SK-N-SH (cell line): ENCODE data around the gene EBF3. TPM values are rescaled to one million over a fixed set of nuclear protein-coding genes. Genes with fewer than 3 reads are reported as not detected.

Experiments used
- CTCF ChIA-PET: fragments of 300-600, 350-600 bp; formaldehyde crosslinking; extraction: SDS; loops from one replicate; lab custom pipeline; 2021; lab: Yijun Ruan, JAX
- POLR2A ChIA-PET: fragments of 350-600 bp; sonication (Branson Sonifier 250); formaldehyde crosslinking; extraction: SDS; loops from one replicate; lab custom pipeline; 2020; ENCODE audit warnings: antibody characterized with exemption, inconsistent platforms; lab: Yijun Ruan, JAX
- DNase-seq: peaks from one replicate; pipeline ENCODE4 v3.0.0; 2012
- H2AFZ ChIP-seq: fragments of 200-600 bp; sonication (generic); 2 replicates; pipeline ENCODE4 v1.8.1; 2016; ENCODE audit warnings: antibody characterized with exemption, mild to moderate bottlenecking, low read depth
- H3F3A ChIP-seq: fragments of 200-600 bp; sonication (generic); replicated peaks from 2 replicates; pipeline ENCODE3; 2016; ENCODE audit warnings: antibody characterized with exemption, mild to moderate bottlenecking; ENCODE audit not compliant: insufficient read depth
- H3K27ac ChIP-seq, 2 experiments: fragments of 200-500 bp in 1 of 2; fragments of 200-600 bp in 1 of 2; sonication (Bioruptor generic) in 1 of 2; sonication (generic), shearing (Covaris generic) in 1 of 2; 2 replicates each; pipeline versions ENCODE4 v1.5.1 to v1.6.1; 2014 to 2016; ENCODE audit warnings: low read depth in 2 of 2, inconsistent platforms in 1 of 2, low read length in 1 of 2, mild to moderate bottlenecking in 1 of 2, mixed read lengths in 1 of 2
- H3K27me3 ChIP-seq: fragments of 200-600 bp; sonication (generic), shearing (Covaris generic); 2 replicates; pipeline ENCODE4 v1.6.1; 2016; ENCODE audit warnings: mixed run types; ENCODE audit not compliant: insufficient read depth
- H3K36me3 ChIP-seq, 2 experiments: fragments of 200-500 bp in 1 of 2; fragments of 200-600 bp in 1 of 2; sonication (Bioruptor generic) in 1 of 2; sonication (generic) in 1 of 2; replicated peaks in 1 of 2; 2 replicates each; pipeline versions ENCODE3 to v1.5.1; 2014 to 2016; ENCODE audit warnings: low read length in 1 of 2, mild to moderate bottlenecking in 1 of 2; ENCODE audit not compliant: insufficient read depth in 2 of 2, control insufficient read depth in 1 of 2
- H3K4me1 ChIP-seq, 2 experiments: fragments of 200-500 bp in 1 of 2; fragments of 200-600 bp in 1 of 2; sonication (Bioruptor generic) in 1 of 2; sonication (generic), shearing (Covaris generic) in 1 of 2; 2 replicates each; pipeline versions ENCODE4 v1.5.1 to v1.6.1; 2014 to 2016; ENCODE audit warnings: low read depth in 1 of 2, low read length in 1 of 2, mixed run types in 1 of 2; ENCODE audit not compliant: insufficient read depth in 2 of 2, control insufficient read depth in 1 of 2
- H3K4me2 ChIP-seq: fragments of 200-600 bp; sonication (generic), shearing (Covaris generic); 2 replicates; pipeline ENCODE4 v1.6.1; 2017; ENCODE audit warnings: mixed run types
- H3K4me3 ChIP-seq, 2 experiments: fragments of 200-500 bp in 1 of 2; fragments of 200-600 bp in 1 of 2; sonication (Bioruptor generic) in 1 of 2; sonication (generic), shearing (Covaris generic) in 1 of 2; 2 replicates each; pipeline versions ENCODE4 v1.5.1 to v1.8.1; 2014 to 2016; ENCODE audit warnings: low read depth in 2 of 2, inconsistent platforms in 1 of 2, low read length in 1 of 2, mild to moderate bottlenecking in 1 of 2, mixed read lengths in 1 of 2, moderate library complexity in 1 of 2
- H3K79me2 ChIP-seq: fragments of 200-600 bp; sonication (generic); 2 replicates; pipeline ENCODE4 v1.8.1; 2017; ENCODE audit warnings: mild to moderate bottlenecking; ENCODE audit not compliant: insufficient read depth
- H3K9ac ChIP-seq: fragments of 200-600 bp; sonication (generic); 2 replicates; pipeline ENCODE4 v1.6.1; 2017; ENCODE audit warnings: mixed run types
- H3K9me2 ChIP-seq: fragments of 200-600 bp; sonication (generic); 2 replicates; pipeline ENCODE4 v1.6.1; 2017; ENCODE audit warnings: mixed run types
- H3K9me3 ChIP-seq: fragments of 200-600 bp; sonication (generic); 2 replicates; pipeline ENCODE4 v1.6.1; 2017; ENCODE audit warnings: mixed run types, mild to moderate bottlenecking, moderate library complexity
- H4K20me1 ChIP-seq: fragments of 200-600 bp; sonication (generic); 2 replicates; pipeline ENCODE4 v1.6.1; 2017; ENCODE audit warnings: mild to moderate bottlenecking, mixed run types; ENCODE audit not compliant: insufficient read depth
- CHD2 ChIP-seq: fragments of 150-350 bp; IDR thresholded peaks from 2 replicates; pipeline ENCODE4 v1.6.1; 2018; ENCODE audit warnings: low read length; ENCODE audit not compliant: partially characterized antibody
- CTCF ChIP-seq: fragments of 200-600 bp; sonication (generic); IDR thresholded peaks from 2 replicates; pipeline ENCODE4 v1.6.1; 2017; ENCODE audit warnings: antibody characterized with exemption, mild to moderate bottlenecking, moderate library complexity
- ELF1 ChIP-seq: IDR thresholded peaks from 2 replicates; pipeline ENCODE4 v1.4.0; 2012
- EZH2phosphoT487 ChIP-seq: fragments of 200-600 bp; sonication (generic); IDR thresholded peaks from 2 replicates; pipeline ENCODE4 v1.6.1; 2017; ENCODE audit warnings: low read depth, mixed run types, mild to moderate bottlenecking, antibody characterized with exemption, moderate library complexity, borderline replicate concordance
- GATA2 ChIP-seq: sonication (generic); formaldehyde crosslinking; IDR thresholded peaks from 2 replicates; pipeline ENCODE4 v1.5.0; 2020; ENCODE audit warnings: mild to moderate bottlenecking, missing genetic modification reagents
- MEF2A ChIP-seq: IDR thresholded peaks from 2 replicates; pipeline ENCODE4 v1.4.0; 2012; ENCODE audit warnings: low read depth, borderline replicate concordance
- NRF1 ChIP-seq: IDR thresholded peaks from 2 replicates; pipeline ENCODE4 v1.6.1; 2012; ENCODE audit warnings: low read depth, mild to moderate bottlenecking, low read length
- PBX3 ChIP-seq: IDR thresholded peaks from 2 replicates; pipeline ENCODE4; 2012
- POLR2AphosphoS5 ChIP-seq: IDR thresholded peaks from 2 replicates; pipeline ENCODE4 v1.6.1; 2012; ENCODE audit warnings: low read depth, low read length
- RCOR1 ChIP-seq: fragments of 150-350 bp; IDR thresholded peaks from 2 replicates; pipeline ENCODE4 v1.6.1; 2017; ENCODE audit warnings: antibody characterized with exemption, low read length
- REST ChIP-seq: IDR thresholded peaks from 2 replicates; pipeline ENCODE4 v1.6.1; 2012; ENCODE audit warnings: mild to moderate bottlenecking, low read depth, low read length, moderate library complexity
- RXRA ChIP-seq: IDR thresholded peaks from 2 replicates; pipeline ENCODE4 v1.4.0; 2012; ENCODE audit warnings: low read depth, mild to moderate bottlenecking, borderline replicate concordance
- SMC3 ChIP-seq: IDR thresholded peaks from 2 replicates; pipeline ENCODE4 v1.6.1; 2012; ENCODE audit warnings: low read depth, low read length, improper control_type of control experiment
- TAF1 ChIP-seq: IDR thresholded peaks from 2 replicates; pipeline ENCODE4 v1.6.1; 2012; ENCODE audit warnings: low read depth, mild to moderate bottlenecking, low read length, moderate library complexity, borderline replicate concordance
- USF1 ChIP-seq: IDR thresholded peaks from 2 replicates; pipeline ENCODE4 v1.4.0; 2012; ENCODE audit warnings: low read depth, borderline replicate concordance
- USF2 ChIP-seq: fragments of 150-350 bp; IDR thresholded peaks from 2 replicates; pipeline ENCODE4 v1.6.1; 2017; ENCODE audit warnings: antibody characterized with exemption, low read length, low read depth, borderline replicate concordance
- WGBS: methylation state at CpG from one replicate; pipeline ENCODE4 v1.1.6; 2017; ENCODE audit warnings: low lambda C conversion rate; 5-methylcytosine and 5-hydroxymethylcytosine counted together
- polyA plus RNA-seq, 3 experiments: library from polyadenylated mRNA; depleted of rRNA; stranded (reverse); fragments of >200 nt; gene quantifications; 2 replicates each; pipeline ENCODE4 v1.2.3, GENCODE V29; 2012

Gene EBF3
- polyA plus RNA-seq, 1 of the 3 experiments (the other 2 are of a cell fraction), result not detected

GRCh38 chr10:129793996-129794395 is 170.1 kb downstream of the EBF3 start:
- Histone ChIP-seq H3K36me3 (no peaks in the 10 kb centered on the region), H3K27me3 (no peaks in the 10 kb centered on the region), H3K9me3 (no peaks in the 10 kb centered on the region; the same call in 1 of the 2 replicates), H4K20me1 (no peaks in the 10 kb centered on the region), H3K4me3 (no peak overlapping the region), H3F3A (no peaks in the 10 kb centered on the region), H3K4me2 (no peak overlapping the region), H3K79me2 (no peaks in the 10 kb centered on the region), H3K27ac (no peak overlapping the region), H3K9me2 (no peaks in the 10 kb centered on the region), H3K4me1 (peaks cover 0 to 6% of the 10 kb centered on the region in 2 experiments; a peak in 1 of 4 replicates), H3K9ac (no peak overlapping the region), H2AFZ (no peak overlapping the region)
- DNase-seq, result no peak
- CTCF ChIA-PET, result no interaction called here
- WGBS, result 80% methylated on average over 21 of the region's 22 CpGs
- POLR2A ChIA-PET, result no interaction called here
- TF ChIP-seq MEF2A (no peak), USF2 (no peak), USF1 (no peak), SMC3 (no peak), PBX3 (no peak), NRF1 (no peak), TAF1 (no peak), ELF1 (no peak), RXRA (no peak), GATA2 (CRISPR knock-in tag) (no peak), RCOR1 (no peak), EZH2phosphoT487 (no peak)

GRCh38 chr10:129793479-129793878 is 170.6 kb downstream of the EBF3 start:
- Histone ChIP-seq H3F3A (no peaks in the 10 kb centered on the region), H3K27ac (no peak overlapping the region), H3K9me2 (no peaks in the 10 kb centered on the region), H2AFZ (no peak overlapping the region), H3K9ac (no peak overlapping the region), H3K4me2 (no peak overlapping the region), H3K4me3 (no peak overlapping the region), H4K20me1 (no peaks in the 10 kb centered on the region), H3K79me2 (no peaks in the 10 kb centered on the region), H3K27me3 (no peaks in the 10 kb centered on the region), H3K9me3 (no peaks in the 10 kb centered on the region; the same call in 1 of the 2 replicates), H3K4me1 (peaks cover 0 to 6% of the 10 kb centered on the region in 2 experiments; a peak in 1 of 4 replicates), H3K36me3 (no peaks in the 10 kb centered on the region)
- no peak for DNase-seq
- WGBS, result 46% methylated on average over 6 of the region's 6 CpGs
- POLR2A ChIA-PET, result no interaction called here
- CTCF ChIA-PET, result no interaction called here
- TF ChIP-seq GATA2 (CRISPR knock-in tag), result no peak
- TF ChIP-seq REST, result no peak
- TF ChIP-seq CHD2, result no peak
- TF ChIP-seq POLR2AphosphoS5, result no peak
- no peak for TF ChIP-seq RCOR1
- no peak for TF ChIP-seq CTCF
- no peak for TF ChIP-seq PBX3
- no peak for TF ChIP-seq USF2
- TF ChIP-seq SMC3, result no peak
